Central memory CD8-positive, alpha-beta T cell (primary cell): ENCODE data around the gene DYNLRB2.

Experiments used
- ATAC-seq: fragments of 150-1000 bp; cut with Tn5 transposase; replicated peaks from 2 replicates; pipeline ENCODE4 v1.10.0; 2022; ENCODE audit warnings: mild to moderate bottlenecking, moderate FRiP score, moderate number of reproducible peaks; ENCODE audit not compliant: poor library complexity, severe bottlenecking; ENCODE audit errors: extremely low read depth
- DNase-seq, 2 donors: peaks; one replicate each; pipeline ENCODE4 v3.0.0; 2021; ENCODE audit warnings: low spot score in 2 of 2
- H3K27ac Mint-ChIP-seq: one replicate; pipeline ENCODE4 v1.8.0; 2022; ENCODE audit warnings: low read depth, mild to moderate bottlenecking, moderate library complexity, mixed read lengths
- H3K27me3 Mint-ChIP-seq: one replicate; pipeline ENCODE4 v1.8.0; 2022; ENCODE audit warnings: mixed read lengths
- H3K36me3 Mint-ChIP-seq: one replicate; pipeline ENCODE4 v1.8.0; 2022; ENCODE audit warnings: mild to moderate bottlenecking, moderate library complexity, mixed read lengths; ENCODE audit not compliant: insufficient read depth
- H3K4me1 Mint-ChIP-seq: one replicate; pipeline ENCODE4 v1.8.0; 2022; ENCODE audit warnings: mixed read lengths
- H3K4me3 Mint-ChIP-seq: one replicate; pipeline ENCODE4 v1.8.0; 2022; ENCODE audit warnings: mild to moderate bottlenecking, moderate library complexity, mixed read lengths
- H3K9me3 Mint-ChIP-seq: one replicate; pipeline ENCODE4 v1.8.0; 2022; ENCODE audit warnings: mixed read lengths

The DYNLRB2 gene

DNA sequence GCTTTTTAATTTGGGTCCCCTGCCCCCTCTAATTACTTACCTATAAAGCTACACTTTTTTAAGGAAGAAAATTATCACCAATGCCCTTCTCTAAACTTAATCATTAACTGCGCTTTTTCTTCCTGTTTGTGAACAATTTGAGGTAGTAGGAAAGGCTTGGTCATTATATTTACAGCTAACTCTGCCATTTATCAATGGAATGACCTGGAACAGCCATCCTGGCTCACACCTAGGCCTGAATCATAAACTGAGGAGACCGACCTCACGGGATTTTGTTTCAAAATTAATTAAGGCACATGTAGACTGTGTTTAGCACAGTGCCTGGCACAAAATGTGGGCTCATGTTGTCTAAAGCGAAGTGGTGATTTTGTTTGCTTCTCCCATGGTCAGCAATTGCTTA is 15.4 kb upstream of the DYNLRB2 start:
- no peaks in the 10 kb centered on the region for H3K4me1 Mint-ChIP-seq
- H3K36me3 Mint-ChIP-seq: no peaks in the 10 kb centered on the region
- H3K27ac Mint-ChIP-seq: no peak overlapping the region
- no peaks in the 10 kb centered on the region for H3K9me3 Mint-ChIP-seq
- H3K4me3 Mint-ChIP-seq: no peak overlapping the region
- no peak for ATAC-seq
- no peaks in the 10 kb centered on the region for H3K27me3 Mint-ChIP-seq
- no peak for DNase-seq

DNA sequence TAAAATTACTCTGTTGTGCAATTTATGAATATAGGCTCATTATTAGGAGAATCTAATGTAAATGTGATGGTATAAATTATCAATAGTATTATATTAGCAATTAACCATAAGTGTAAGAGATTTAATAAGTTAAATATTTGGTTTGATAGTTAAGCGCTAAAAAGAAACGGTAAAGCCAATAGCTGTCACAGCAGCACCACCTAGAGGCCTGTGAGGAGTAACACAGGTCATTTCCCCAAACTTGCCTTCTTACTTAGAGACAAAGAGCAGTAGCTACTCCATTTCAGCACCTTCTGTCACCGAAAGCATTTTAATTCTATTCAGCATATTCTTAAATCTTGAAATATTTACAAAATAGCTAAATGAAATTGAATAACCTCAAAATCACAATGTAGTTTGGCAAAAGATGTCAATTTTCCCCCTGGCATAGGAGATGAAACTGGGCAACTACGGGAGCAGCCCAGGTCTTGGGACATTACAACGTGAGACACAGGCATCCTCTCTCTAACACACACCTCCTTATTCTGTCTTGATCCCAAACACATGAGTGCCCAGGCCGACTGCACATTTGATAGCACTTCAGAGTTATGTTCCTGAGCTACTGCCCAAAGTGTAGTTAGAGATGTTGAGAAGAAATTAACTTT is 14.3 kb upstream of the DYNLRB2 start:
- Mint-ChIP-seq H3K36me3 (no peaks in the 10 kb centered on the region), H3K27ac (no peak overlapping the region), H3K9me3 (no peaks in the 10 kb centered on the region), H3K4me1 (no peaks in the 10 kb centered on the region), H3K4me3 (no peak overlapping the region), H3K27me3 (no peaks in the 10 kb centered on the region)
- ATAC-seq (no peak), DNase-seq (peak; percentile 18 to 40)

- no peaks in the 10 kb centered on the region for H3K36me3 Mint-ChIP-seq
- no peak overlapping the region for H3K27ac Mint-ChIP-seq
- H3K4me1 Mint-ChIP-seq: no peaks in the 10 kb centered on the region
- no peaks in the 10 kb centered on the region for H3K27me3 Mint-ChIP-seq
- no peaks in the 10 kb centered on the region for H3K9me3 Mint-ChIP-seq
- H3K4me3 Mint-ChIP-seq: no peak overlapping the region
- DNase-seq (no peak), ATAC-seq (no peak)
Measured at GRCh38 chr16:80527297-80527696, 13.5 kb upstream of the DYNLRB2 start.

DNA sequence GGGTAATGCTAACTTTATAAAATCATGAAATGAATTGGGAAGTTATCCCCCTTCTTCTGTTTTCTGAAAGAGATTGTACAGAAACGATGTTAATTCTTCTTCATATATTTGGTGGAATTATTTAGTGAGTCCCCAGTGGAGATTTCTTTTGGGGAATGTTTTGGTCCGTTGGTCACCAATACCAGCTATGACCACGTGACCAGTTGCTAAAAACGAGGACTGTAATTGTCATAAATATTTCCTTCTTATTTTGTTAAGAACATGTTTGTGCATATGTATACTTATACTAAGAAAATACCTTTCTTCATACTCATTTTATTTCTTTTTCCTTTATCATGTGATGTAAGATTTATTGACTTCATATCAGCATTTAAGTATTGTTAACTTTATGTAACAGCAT is 10.3 kb upstream of the DYNLRB2 start:
- Mint-ChIP-seq H3K27ac (no peak overlapping the region), H3K9me3 (peaks cover 5% of the 10 kb centered on the region), H3K27me3 (peaks cover 10% of the 10 kb centered on the region), H3K4me1 (no peaks in the 10 kb centered on the region), H3K4me3 (no peak overlapping the region), H3K36me3 (no peaks in the 10 kb centered on the region)
- no peak for ATAC-seq
- no peak for DNase-seq

DNA sequence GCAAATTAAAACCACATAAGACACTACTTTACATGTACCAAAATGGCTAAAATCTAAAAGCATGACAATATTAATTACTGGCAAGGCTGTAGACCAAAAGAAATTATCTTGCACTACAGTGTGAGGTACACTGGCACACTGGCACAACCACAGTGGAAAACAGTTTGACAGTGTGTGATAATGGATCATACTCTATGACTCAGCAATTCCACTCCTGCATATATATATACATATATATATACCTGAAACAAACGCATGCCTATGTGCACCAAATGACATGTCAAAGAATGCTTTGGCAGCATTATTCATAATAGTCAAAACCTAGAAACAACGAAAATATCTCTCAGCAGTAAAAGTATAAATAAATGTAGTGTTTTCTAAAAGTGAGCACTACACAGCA is 4.6 kb upstream of the DYNLRB2 start:
- Mint-ChIP-seq H3K9me3 (peaks cover 11% of the 10 kb centered on the region), H3K4me1 (peaks cover 15% of the 10 kb centered on the region), H3K4me3 (no peak overlapping the region), H3K27ac (no peak overlapping the region), H3K36me3 (peaks cover 11% of the 10 kb centered on the region), H3K27me3 (peaks cover 10% of the 10 kb centered on the region)
- DNase-seq: no peak
- no peak for ATAC-seq

GRCh38 chr16:80541306-80541694 is 507 bp downstream of the DYNLRB2 start:
- H3K9me3 Mint-ChIP-seq: peaks cover 6% of the 10 kb centered on the region

DNA sequence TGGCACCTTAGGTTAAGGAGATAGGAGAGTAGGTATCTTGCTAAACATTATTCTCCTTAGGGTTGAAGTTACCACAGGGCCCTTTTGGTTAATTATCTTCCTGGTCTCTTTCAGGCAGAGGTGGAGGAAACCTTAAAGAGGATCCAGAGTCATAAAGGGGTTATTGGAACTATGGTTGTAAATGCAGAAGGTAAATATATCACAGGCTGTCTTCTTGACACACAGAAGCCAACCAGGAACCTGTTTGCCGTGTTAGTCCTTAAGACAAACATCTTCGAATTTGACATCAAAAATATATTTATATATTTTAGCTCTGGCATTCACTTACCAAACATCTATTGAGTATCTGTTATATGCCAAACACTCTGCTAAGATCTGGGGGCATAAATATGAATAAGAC is 2.4 kb downstream of the DYNLRB2 start:
- no peak overlapping the region for H3K4me3 Mint-ChIP-seq
- H3K27ac Mint-ChIP-seq: no peak overlapping the region
- peaks cover 16% of the 10 kb centered on the region for H3K4me1 Mint-ChIP-seq
- H3K9me3 Mint-ChIP-seq: peaks cover 6% of the 10 kb centered on the region
- H3K27me3 Mint-ChIP-seq: no peaks in the 10 kb centered on the region
- peaks cover 14% of the 10 kb centered on the region for H3K36me3 Mint-ChIP-seq
- no peak for DNase-seq
- no peak for ATAC-seq

More at GRCh38 chr16:80541306-80541694, 507 bp downstream of the DYNLRB2 start:
- Mint-ChIP-seq H3K27ac (peak overlapping the region; percentile 95), H3K4me3 (peak overlapping the region; percentile 83), H3K27me3 (no peaks in the 10 kb centered on the region), H3K4me1 (peaks cover 16% of the 10 kb centered on the region), H3K36me3 (peaks cover 14% of the 10 kb centered on the region)
- DNase-seq (no peak), ATAC-seq (no peak)

GRCh38 chr16:80544326-80544725 is 3.5 kb downstream of the DYNLRB2 start:
- H3K36me3 Mint-ChIP-seq: peaks cover 14% of the 10 kb centered on the region
- no peak for ATAC-seq
- H3K4me3 Mint-ChIP-seq: no peak overlapping the region

GRCh38 chr16:80546249-80546648 is 5.5 kb downstream of the DYNLRB2 start:
- ATAC-seq: no peak
- H3K4me1 Mint-ChIP-seq: peaks cover 2% of the 10 kb centered on the region

More at GRCh38 chr16:80544326-80544725, 3.5 kb downstream of the DYNLRB2 start:
- H3K27me3 Mint-ChIP-seq: no peaks in the 10 kb centered on the region
- DNase-seq: no peak
- H3K27ac Mint-ChIP-seq: no peak overlapping the region
- H3K9me3 Mint-ChIP-seq: peaks cover 6% of the 10 kb centered on the region
- H3K4me1 Mint-ChIP-seq: peaks cover 16% of the 10 kb centered on the region

DNA sequence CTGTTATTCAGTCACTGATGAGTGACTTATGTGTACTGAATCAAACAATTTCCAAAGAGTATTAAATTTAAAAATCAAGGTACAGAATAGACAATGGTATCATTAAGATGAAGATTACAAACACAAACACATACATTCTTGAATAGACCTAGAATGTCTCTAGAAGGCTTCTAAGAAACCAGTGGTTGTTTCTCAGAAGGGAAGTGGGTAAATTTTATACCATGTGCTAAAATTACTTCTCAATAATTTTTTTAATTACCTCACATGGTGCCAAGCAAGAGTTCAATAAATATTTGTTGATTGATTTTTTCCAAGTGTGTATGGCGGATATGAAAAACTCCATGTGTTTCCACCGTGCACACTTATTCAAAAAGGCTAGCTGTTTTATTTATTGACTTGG is 6.4 kb downstream of the DYNLRB2 start:
- H3K27ac Mint-ChIP-seq: no peak overlapping the region
- ATAC-seq (no peak), DNase-seq (no peak)
- no peaks in the 10 kb centered on the region for H3K27me3 Mint-ChIP-seq
- H3K9me3 Mint-ChIP-seq: no peaks in the 10 kb centered on the region
- no peaks in the 10 kb centered on the region for H3K4me1 Mint-ChIP-seq
- H3K36me3 Mint-ChIP-seq: no peaks in the 10 kb centered on the region
- H3K4me3 Mint-ChIP-seq: no peak overlapping the region

More at GRCh38 chr16:80546249-80546648, 5.5 kb downstream of the DYNLRB2 start:
- Mint-ChIP-seq H3K4me3 (no peak overlapping the region), H3K9me3 (no peaks in the 10 kb centered on the region), H3K36me3 (peaks cover 3% of the 10 kb centered on the region), H3K27me3 (no peaks in the 10 kb centered on the region), H3K27ac (no peak overlapping the region)
- no peak for DNase-seq

- Mint-ChIP-seq H3K4me3 (no peak overlapping the region), H3K4me1 (peaks cover 14% of the 10 kb centered on the region), H3K27me3 (no peaks in the 10 kb centered on the region), H3K36me3 (no peaks in the 10 kb centered on the region), H3K9me3 (no peaks in the 10 kb centered on the region), H3K27ac (no peak overlapping the region)
- no peak for ATAC-seq
- no peak for DNase-seq
Measured at GRCh38 chr16:80552277-80552676, 11.5 kb downstream of the DYNLRB2 start.

DNA sequence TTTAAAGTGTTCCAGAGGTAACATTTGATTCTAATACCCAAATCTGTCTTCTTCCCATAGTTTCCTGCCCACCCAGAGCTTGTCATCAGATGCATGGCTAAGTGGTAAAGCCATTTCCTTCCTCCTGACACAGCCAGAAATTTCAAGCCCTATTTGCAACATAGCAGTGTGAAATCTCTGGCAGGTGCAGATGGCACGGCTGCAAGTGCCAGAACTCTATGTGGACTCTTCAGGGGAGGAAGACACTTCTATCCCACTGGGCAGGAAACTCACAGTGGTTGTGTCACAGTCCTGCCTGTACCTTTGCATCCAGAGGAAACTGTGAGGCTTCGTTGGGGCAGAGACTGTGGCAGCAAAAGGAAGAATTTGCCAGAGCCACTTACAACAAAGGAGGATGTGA is 13.2 kb downstream of the DYNLRB2 start:
- Mint-ChIP-seq H3K36me3 (no peaks in the 10 kb centered on the region), H3K4me1 (peaks cover 14% of the 10 kb centered on the region), H3K27me3 (no peaks in the 10 kb centered on the region), H3K9me3 (no peaks in the 10 kb centered on the region), H3K4me3 (no peak overlapping the region), H3K27ac (no peak overlapping the region)
- ATAC-seq (no peak), DNase-seq (no peak)

DNA sequence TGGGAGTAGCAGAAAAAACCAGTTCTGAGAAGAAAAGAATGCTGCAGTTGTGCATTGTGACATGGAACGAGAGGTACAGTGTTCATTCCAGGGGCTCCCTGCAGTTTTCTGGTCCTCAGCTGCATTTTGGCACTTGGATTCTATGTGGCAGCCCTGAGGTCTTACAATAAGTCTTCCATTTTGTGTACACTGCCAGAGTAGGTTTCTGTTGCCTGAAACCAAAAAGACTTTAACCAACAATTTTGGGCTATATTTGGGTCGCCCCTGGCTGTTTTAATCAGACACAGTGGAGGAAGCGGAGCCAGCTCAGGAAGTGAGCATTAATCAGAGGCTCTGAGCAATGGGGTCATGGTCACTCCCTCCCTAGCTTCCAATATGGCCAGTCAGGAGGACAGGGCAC is 15.7 kb downstream of the DYNLRB2 start:
- DNase-seq (no peak), ATAC-seq (no peak)
- Mint-ChIP-seq H3K4me1 (peaks cover 14% of the 10 kb centered on the region), H3K36me3 (peaks cover 1% of the 10 kb centered on the region), H3K27me3 (no peaks in the 10 kb centered on the region), H3K4me3 (no peak overlapping the region), H3K9me3 (no peaks in the 10 kb centered on the region), H3K27ac (no peak overlapping the region)
